Right lobe of liver (tissue), 6 donors: ENCODE measurements around the gene GJA3. TPM values are rescaled to one million over a fixed set of nuclear protein-coding genes. Genes with fewer than 3 reads are reported as not detected.

Experiments
- ATAC-seq, 4 donors: fragments of 200-7000 bp; cut with Tn5 transposase; one replicate each; pipeline ENCODE4 v1.9.1; 2020; ENCODE audit warnings: mild to moderate bottlenecking in 4 of 4, moderate library complexity in 4 of 4
- DNase-seq, 3 donors: peaks; one replicate each; pipeline ENCODE4 v3.0.0-alpha.2; 2020
- H3K27ac ChIP-seq, 3 donors: fragments of 200-600 bp; one replicate each; pipeline ENCODE4 v1.8.0; 2022
- H3K27me3 ChIP-seq, 2 donors: fragments of 200-600 bp; one replicate each; pipeline ENCODE4 v1.8.0; 2022
- H3K36me3 ChIP-seq, 4 donors: fragments of 200-600 bp; sonication (generic) in 1 of 4; one replicate each; pipeline versions ENCODE4 v1.5.1 to v1.8.0; 2017 to 2022; ENCODE audit warnings: control low read depth in 1 of 4
- H3K4me1 ChIP-seq, 4 donors: fragments of 200-600 bp; sonication (generic) in 1 of 4; one replicate each; pipeline versions ENCODE4 v1.5.1 to v1.8.0; 2017 to 2022; ENCODE audit warnings: control low read depth in 1 of 4
- H3K4me3 ChIP-seq, 3 donors: fragments of 200-600 bp; one replicate each; pipeline ENCODE4 v1.8.0; 2022
- H3K9me3 ChIP-seq, 4 donors: fragments of 200-600 bp; sonication (generic) in 1 of 4; one replicate each; pipeline versions ENCODE4 v1.5.1 to v1.8.0; 2017 to 2022; ENCODE audit warnings: control low read depth in 1 of 4
- POLR2A ChIP-seq: fragments of 450-650 bp; IDR thresholded peaks from one replicate; pipeline ENCODE4 v1.6.1; 2017; ENCODE audit warnings: antibody characterized with exemption, mild to moderate bottlenecking
- WGBS: methylation state at CpG from one replicate; pipeline ENCODE4 v1.1.6; 2018; ENCODE audit warnings: low coverage, low lambda C conversion rate; ENCODE audit not compliant: insufficient coverage; ENCODE audit errors: missing lambda C conversion rate; 5-methylcytosine and 5-hydroxymethylcytosine counted together
- intact Hi-C, 2 donors: fragments of 100-400 bp; cut with DNase I; formaldehyde crosslinking; loops; one replicate each; pipeline versions ENCODE4 v1.11.2 to v1.14.1; 2022
- total RNA-seq, 6 experiments: library from RNA; depleted of rRNA in 2 of 6; stranded (reverse); fragments of >200 nt in 2 of 6; fragmentation: NEBNext Ultra II Directional in 3 of 6; extraction: Animal tissue kit (Norgen Biotek cat#: 25700) in 3 of 6; gene quantifications; one replicate each; pipeline versions ENCODE4 v1.1.0 to v1.2.4, GENCODE V29; 2016 to 2023
- TF ChIP-seq, protein P1 (sequence below), 4 donors: fragments of 200-600 bp in 3 of 4; fragments of 450-650 bp in 1 of 4; IDR thresholded peaks; one replicate each; pipeline versions ENCODE4 v1.5.1 to v1.8.0; 2016 to 2022; ENCODE audit warnings: antibody characterized with exemption in 4 of 4, mild to moderate bottlenecking in 2 of 4
- donor health status: DM: no; HTN: yes; CAD: no.
- donor health status: DM: no; HTN: no; CAD: no.
- donor health status: DM: no; HTN: no; CAD: no.
- donor health status: DM: no; HTN: yes; CAD: no.
- donor health status: DM: no; HTN: yes; CAD: no.

The GJA3 gene
- total RNA-seq, 6 experiments from 2014 or later: 0.11 TPM; not detected in 5

GRCh38 chr13:20124303-20124702, 36.5 kb downstream of the GJA3 start:
- TF ChIP-seq, protein P1, sequence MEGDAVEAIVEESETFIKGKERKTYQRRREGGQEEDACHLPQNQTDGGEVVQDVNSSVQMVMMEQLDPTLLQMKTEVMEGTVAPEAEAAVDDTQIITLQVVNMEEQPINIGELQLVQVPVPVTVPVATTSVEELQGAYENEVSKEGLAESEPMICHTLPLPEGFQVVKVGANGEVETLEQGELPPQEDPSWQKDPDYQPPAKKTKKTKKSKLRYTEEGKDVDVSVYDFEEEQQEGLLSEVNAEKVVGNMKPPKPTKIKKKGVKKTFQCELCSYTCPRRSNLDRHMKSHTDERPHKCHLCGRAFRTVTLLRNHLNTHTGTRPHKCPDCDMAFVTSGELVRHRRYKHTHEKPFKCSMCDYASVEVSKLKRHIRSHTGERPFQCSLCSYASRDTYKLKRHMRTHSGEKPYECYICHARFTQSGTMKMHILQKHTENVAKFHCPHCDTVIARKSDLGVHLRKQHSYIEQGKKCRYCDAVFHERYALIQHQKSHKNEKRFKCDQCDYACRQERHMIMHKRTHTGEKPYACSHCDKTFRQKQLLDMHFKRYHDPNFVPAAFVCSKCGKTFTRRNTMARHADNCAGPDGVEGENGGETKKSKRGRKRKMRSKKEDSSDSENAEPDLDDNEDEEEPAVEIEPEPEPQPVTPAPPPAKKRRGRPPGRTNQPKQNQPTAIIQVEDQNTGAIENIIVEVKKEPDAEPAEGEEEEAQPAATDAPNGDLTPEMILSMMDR (IDR thresholded peaks at IDR 0.05): no peak
- TF ChIP-seq POLR2A: no peak
- Histone ChIP-seq H3K4me3 (no peak overlapping the region), H3K27ac (no peak overlapping the region), H3K27me3 (no peaks in the 10 kb centered on the region), H3K4me1 (peaks cover 0 to 16% (median 3%) of the 10 kb centered on the region in 4 donors), H3K9me3 (no peaks in the 10 kb centered on the region), H3K36me3 (no peaks in the 10 kb centered on the region)
- ATAC-seq (no peak), DNase-seq (no peak)
- intact Hi-C loops: no loop called here
- WGBS: 86% methylated on average over 1 of the region's 1 CpG

DNA sequence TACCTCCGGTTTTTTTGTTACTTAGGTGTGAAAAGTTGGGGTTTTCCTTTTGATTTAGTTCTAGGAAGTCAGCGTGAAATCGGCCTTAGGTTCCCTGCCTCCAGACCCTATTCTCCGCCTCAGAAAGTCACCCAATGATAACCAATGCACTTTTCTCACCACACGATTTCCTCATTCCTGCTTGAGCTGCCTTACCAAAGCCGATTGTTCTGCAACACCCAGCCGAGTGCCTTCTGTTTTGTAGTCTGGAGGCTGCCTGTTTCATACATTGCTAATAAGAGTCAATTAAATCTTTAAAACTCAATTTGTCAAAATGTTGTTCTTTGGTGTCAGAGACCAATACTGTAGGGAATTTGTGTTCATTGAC, 39.7 kb downstream of the GJA3 start:
- Histone ChIP-seq H3K4me1 (peaks cover 0 to 8% (median 0%) of the 10 kb centered on the region in 4 donors), H3K9me3 (no peaks in the 10 kb centered on the region), H3K27ac (peak overlapping the region; percentile 76 to 92 (median 89)), H3K4me3 (peak overlapping the region; percentile 32 to 53 (median 49)), H3K27me3 (no peaks in the 10 kb centered on the region), H3K36me3 (no peaks in the 10 kb centered on the region)
- TF ChIP-seq POLR2A: no peak
- TF ChIP-seq, protein P1 (IDR thresholded peaks at IDR 0.05): no peak
- 4% methylated on average over 7 of the region's 7 CpGs for WGBS
- peak in 1 of 3 donors; percentile 41 for DNase-seq
- peak in 2 of 4 donors; percentile 4 to 38 for ATAC-seq
- intact Hi-C loops: no loop called here

DNA sequence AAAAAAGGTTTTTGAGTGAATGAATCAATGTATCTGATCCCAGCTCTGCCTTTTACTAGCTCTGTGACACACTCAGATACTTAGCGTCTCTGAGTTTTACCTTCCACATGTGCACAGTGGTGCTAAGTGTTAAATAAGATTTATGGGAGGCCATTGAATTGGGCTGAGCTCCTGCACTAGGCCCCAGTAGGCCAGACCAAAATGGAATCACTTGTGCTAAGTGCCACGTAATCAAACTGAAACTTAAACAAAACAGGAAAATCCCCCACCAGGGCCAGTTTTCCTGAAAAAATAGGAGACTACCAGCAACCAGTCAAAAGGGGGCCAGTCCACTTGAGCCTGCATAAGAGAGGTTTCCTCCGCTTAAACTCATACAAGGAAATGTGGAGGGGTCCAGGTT, 40.9 kb downstream of the GJA3 start:
- Histone ChIP-seq H3K27ac (peak overlapping the region; percentile 37 to 92 (median 89)), H3K27me3 (no peaks in the 10 kb centered on the region), H3K9me3 (no peaks in the 10 kb centered on the region), H3K4me1 (peaks cover 0 to 8% (median 0%) of the 10 kb centered on the region in 4 donors), H3K4me3 (peak overlapping the region in 1 of 3 donors; percentile 49), H3K36me3 (no peaks in the 10 kb centered on the region)
- ATAC-seq: no peak
- intact Hi-C loops: no loop called here
- TF ChIP-seq, protein P1 (IDR thresholded peaks at IDR 0.05): no peak
- no peak for TF ChIP-seq POLR2A
- 74% methylated on average over 3 of the region's 3 CpGs for WGBS
- DNase-seq: no peak

DNA sequence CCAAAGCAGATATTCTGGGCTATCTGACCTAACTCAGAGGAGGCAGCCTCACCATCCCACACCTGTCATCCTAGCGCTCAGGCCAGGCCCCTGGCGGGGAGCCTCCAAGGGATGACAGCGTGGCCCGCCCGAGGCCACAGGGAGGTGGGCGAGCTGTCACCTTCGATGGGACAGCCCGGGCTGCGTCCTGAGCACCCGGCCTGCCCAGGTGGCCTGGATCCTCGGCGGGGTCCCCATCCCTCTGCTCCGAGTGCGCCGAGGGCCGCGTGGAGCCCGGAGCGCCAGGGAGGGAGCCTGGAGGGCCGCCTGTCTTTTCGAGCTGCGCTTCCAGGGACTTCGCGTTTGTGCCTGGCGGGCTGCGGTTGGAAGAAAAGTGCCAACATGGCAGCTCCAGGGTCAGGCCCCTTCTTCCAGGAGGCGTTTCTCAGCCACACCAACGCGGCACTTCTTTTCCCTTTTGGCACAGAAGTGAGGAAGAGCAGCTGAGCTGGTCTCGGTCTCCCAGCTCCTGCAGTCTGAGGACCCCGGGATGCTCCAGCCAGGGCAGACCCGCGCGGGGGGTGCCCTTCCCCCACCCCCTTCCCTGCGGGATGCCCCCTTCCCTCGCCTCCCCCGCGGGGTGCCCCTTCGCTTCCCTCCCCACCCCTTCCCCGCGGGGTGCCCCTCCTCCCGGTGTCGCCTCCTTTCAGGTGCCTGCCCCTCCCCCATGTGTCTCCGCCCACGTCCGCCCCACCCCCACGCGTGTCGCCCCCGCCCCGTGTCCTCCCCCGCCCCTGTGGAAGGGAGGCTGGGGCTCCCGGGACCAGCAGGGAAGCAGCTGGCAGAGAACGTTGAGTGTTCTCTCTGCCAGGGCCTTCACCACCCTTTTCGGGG, 42.3 kb downstream of the GJA3 start:
- DNase-seq: peak; percentile 63 to 76 (median 71)
- WGBS: 3% methylated on average over 20 of the region's 55 CpGs
- Histone ChIP-seq H3K4me1 (peaks cover 0 to 8% (median 0%) of the 10 kb centered on the region in 4 donors), H3K4me3 (peak overlapping the region; percentile 67 to 73 (median 73)), H3K27ac (peak overlapping the region; percentile 72 to 92 (median 89)), H3K9me3 (no peaks in the 10 kb centered on the region), H3K36me3 (no peaks in the 10 kb centered on the region), H3K27me3 (no peaks in the 10 kb centered on the region)
- intact Hi-C loops: no loop called here
- peak; percentile 56 to 71 (median 67) for ATAC-seq
- no peak for TF ChIP-seq POLR2A
- TF ChIP-seq, protein P1 (IDR thresholded peaks at IDR 0.05): no peak
